RCC 7860 (cell line): ENCODE results near the gene ELOVL3.
"Not testable (repeated sequence)": the region's sequence is repeated elsewhere in the genome, so short reads cannot be mapped to it uniquely, and the experiment has no call there.

Source experiments
- DNase-seq: peaks from one replicate; pipeline ENCODE4 v3.0.0-alpha.2; 2015; ENCODE audit warnings: low spot score
- FAIRE-seq: peaks from 2 replicates; lab custom pipeline; 2012; peaks lifted over from hg19 to GRCh38; lab: Jason Lieb, UNC

Gene ELOVL3

GRCh38 chr10:102225646-102226541 is at the start of gene ELOVL3:
TSS of gene ELOVL3 (plus strand) at chr10:102226299. CDS start at chr10:102226549, 250 bp downstream.
- FAIRE-seq, result no peak
- peak; percentile 55 for DNase-seq

- DNase-seq (no peak), FAIRE-seq (no peak)
Observed at GRCh38 chr10:102184606-102185005, 41.5 kb upstream of the ELOVL3 start.

GRCh38 chr10:102185272-102185671 is 40.8 kb upstream of the ELOVL3 start:
- no peak for DNase-seq
- FAIRE-seq, result no peak

- FAIRE-seq (no peak), DNase-seq (no peak)
Observed at GRCh38 chr10:102185811-102186527, 40.1 kb upstream of the ELOVL3 start.

GRCh38 chr10:102188298-102188940 is 37.7 kb upstream of the ELOVL3 start:
- DNase-seq (no peak), FAIRE-seq (no peak)

GRCh38 chr10:102188941-102189898 is 36.9 kb upstream of the ELOVL3 start:
- not testable (repeated sequence) for DNase-seq, FAIRE-seq

GRCh38 chr10:102191956-102192355 is 34.1 kb upstream of the ELOVL3 start:
- FAIRE-seq (no peak), DNase-seq (no peak)

- FAIRE-seq (no peak), DNase-seq (no peak)
Observed at GRCh38 chr10:102195296-102195870, 30.7 kb upstream of the ELOVL3 start.

GRCh38 chr10:102196893-102197292 is 29.2 kb upstream of the ELOVL3 start:
- DNase-seq (no peak), FAIRE-seq (no peak)

- DNase-seq (no peak), FAIRE-seq (no peak)
Observed at GRCh38 chr10:102198027-102198426, 28.1 kb upstream of the ELOVL3 start.

GRCh38 chr10:102200751-102201640 is 25.1 kb upstream of the ELOVL3 start:
- no peak for FAIRE-seq

GRCh38 chr10:102202386-102202785 is 23.7 kb upstream of the ELOVL3 start:
- FAIRE-seq (no peak), DNase-seq (no peak)

More at GRCh38 chr10:102200751-102201640, 25.1 kb upstream of the ELOVL3 start:
- DNase-seq, result no peak

- FAIRE-seq (no peak), DNase-seq (no peak)
Observed at GRCh38 chr10:102208311-102209035, 17.6 kb upstream of the ELOVL3 start.

- no peak for FAIRE-seq
Observed at GRCh38 chr10:102211615-102212299, 14.3 kb upstream of the ELOVL3 start.

GRCh38 chr10:102213599-102213998 is 12.5 kb upstream of the ELOVL3 start:
- not testable (repeated sequence) for FAIRE-seq, DNase-seq

More at GRCh38 chr10:102211615-102212299, 14.3 kb upstream of the ELOVL3 start:
- DNase-seq, result no peak

GRCh38 chr10:102219370-102219769 is 6.7 kb upstream of the ELOVL3 start:
- no peak for DNase-seq
- no peak for FAIRE-seq

- FAIRE-seq (no peak), DNase-seq (no peak)
Observed at GRCh38 chr10:102220612-102221011, 5.5 kb upstream of the ELOVL3 start.

- DNase-seq (no peak), FAIRE-seq (no peak)
Observed at GRCh38 chr10:102222797-102223196, 3.3 kb upstream of the ELOVL3 start.
